GM23338 (cell line): Measurements from ENCODE around the gene LY6G6D. TPM values are rescaled to one million over a fixed set of nuclear protein-coding genes. Genes with fewer than 3 reads are reported as not detected.
A peak's percentile ranks its signal among the peaks of the same experiment; 100 is the strongest.

Experiments
- ATAC-seq: fragments of 200-7000 bp; cut with Tn5 transposase; 3 replicates; pipeline ENCODE4 v1.9.1; 2020
- DNase-seq: peaks from one replicate; pipeline ENCODE4 v3.0.0-alpha.2; 2015; ENCODE audit warnings: low spot score
- H2AFZ ChIP-seq: fragments of 200-600 bp; sonication (generic); 2 replicates; pipeline ENCODE4 v1.8.0; 2016; ENCODE audit warnings: antibody characterized with exemption, mild to moderate bottlenecking, moderate library complexity
- H3F3A ChIP-seq: fragments of 200-600 bp; sonication (generic); replicated peaks from 2 replicates; pipeline ENCODE4 v1.8.0; 2017; ENCODE audit warnings: antibody characterized with exemption, mixed run types, low read depth
- H3K27ac ChIP-seq: fragments of 200-600 bp; sonication (generic); 2 replicates; pipeline ENCODE4 v1.6.1; 2016; ENCODE audit warnings: low read depth
- H3K27me3 ChIP-seq: fragments of 200-600 bp; sonication (generic); 2 replicates; pipeline ENCODE4 v1.8.0; 2016; ENCODE audit warnings: mild to moderate bottlenecking, mixed run types, moderate library complexity; ENCODE audit not compliant: insufficient read depth
- H3K36me3 ChIP-seq: fragments of 200-600 bp; sonication (generic); 2 replicates; pipeline ENCODE4 v1.8.0; 2016; ENCODE audit warnings: mild to moderate bottlenecking; ENCODE audit not compliant: insufficient read depth
- H3K4me1 ChIP-seq: fragments of 200-600 bp; sonication (generic); 2 replicates; pipeline ENCODE4 v1.8.0; 2016; ENCODE audit warnings: mild to moderate bottlenecking, moderate library complexity; ENCODE audit not compliant: insufficient read depth
- H3K4me2 ChIP-seq: fragments of 200-600 bp; sonication (generic); 2 replicates; pipeline ENCODE4 v1.7.1; 2017; ENCODE audit warnings: mixed run types
- H3K4me3 ChIP-seq: fragments of 200-600 bp; sonication (generic); 2 replicates; pipeline ENCODE4 v1.6.1; 2016; ENCODE audit warnings: mixed run types
- H3K79me2 ChIP-seq: fragments of 200-600 bp; sonication (generic); replicated peaks from 2 replicates; pipeline ENCODE4 v1.8.0; 2017; ENCODE audit warnings: mild to moderate bottlenecking; ENCODE audit not compliant: insufficient read depth
- H3K9me2 ChIP-seq: fragments of 200-600 bp; sonication (generic); 2 replicates; pipeline ENCODE4 v1.8.0; 2017; ENCODE audit not compliant: insufficient read depth
- H4K20me1 ChIP-seq: fragments of 200-600 bp; sonication (generic); replicated peaks from 2 replicates; pipeline ENCODE4 v1.8.0; 2017; ENCODE audit warnings: mild to moderate bottlenecking; ENCODE audit not compliant: insufficient read depth
- H3K27ac Mint-ChIP-seq: 2 replicates; pipeline ENCODE4 v1.8.0; 2020; ENCODE audit warnings: inconsistent platforms, mild to moderate bottlenecking, moderate library complexity, mixed read lengths
- H3K27me3 Mint-ChIP-seq: 3 replicates; pipeline ENCODE4 v1.8.0; 2022; ENCODE audit warnings: low read depth, mild to moderate bottlenecking, moderate library complexity, mixed read lengths, inconsistent platforms; ENCODE audit not compliant: insufficient read depth, poor library complexity
- H3K36me3 Mint-ChIP-seq: 3 replicates; pipeline ENCODE4 v1.8.0; 2021; ENCODE audit warnings: low read depth, mild to moderate bottlenecking, inconsistent platforms, moderate library complexity, mixed read lengths
- H3K4me1 Mint-ChIP-seq: 3 replicates; pipeline ENCODE4 v1.8.0; 2020; ENCODE audit warnings: mild to moderate bottlenecking, inconsistent platforms, mixed read lengths
- H3K4me3 Mint-ChIP-seq: 3 replicates; pipeline ENCODE4 v1.8.0; 2021; ENCODE audit warnings: moderate library complexity, mild to moderate bottlenecking, inconsistent platforms, mixed read lengths
- H3K9me3 Mint-ChIP-seq: 3 replicates; pipeline ENCODE4 v1.8.0; 2020; ENCODE audit warnings: moderate library complexity, mild to moderate bottlenecking, inconsistent platforms, mixed read lengths
- CTCF ChIP-seq, 2 experiments: fragments of 200-600 bp in 1 of 2; sonication (generic) in 1 of 2; conservative IDR thresholded peaks; 2 replicates each; pipeline versions ENCODE4 v1.5.1 to v1.6.1; 2016 to 2017; ENCODE audit warnings: antibody characterized with exemption in 2 of 2, low read depth in 2 of 2, mild to moderate bottlenecking in 2 of 2, moderate library complexity in 1 of 2
- ETS1 ChIP-seq: IDR thresholded peaks from 2 replicates; pipeline ENCODE4 v1.6.1; 2016; ENCODE audit warnings: antibody characterized with exemption
- EZH2phosphoT487 ChIP-seq: fragments of 200-600 bp; sonication (generic); IDR thresholded peaks from one replicate; pipeline ENCODE4 v1.8.1; 2018; ENCODE audit warnings: antibody characterized with exemption; ENCODE audit not compliant: unreplicated experiment
- JUNB ChIP-seq: IDR thresholded peaks from one replicate; pipeline ENCODE4 v1.6.1; 2016; ENCODE audit warnings: antibody characterized with exemption; ENCODE audit not compliant: unreplicated experiment
- POLR2AphosphoS5 ChIP-seq: IDR thresholded peaks from 2 replicates; pipeline ENCODE4 v1.6.1; 2016; ENCODE audit warnings: antibody characterized with exemption, low read depth
- ZNF114 ChIP-seq: fragments of 250-450 bp; sonication (Bioruptor Pico); IDR thresholded peaks from 2 replicates; pipeline ENCODE4 v1.5.0; 2020; ENCODE audit warnings: mild to moderate bottlenecking, moderate library complexity
- polyA plus RNA-seq: library from polyadenylated mRNA; unstranded; fragments of >200 nt; fragmentation: Nextera tagmentation; extraction: Ambion mirVana; gene quantifications from 2 replicates; pipeline ENCODE4 v1.2.1, GENCODE V29; 2016
- total RNA-seq: library from RNA; depleted of rRNA; stranded (reverse); fragments of >200 nt; shearing (Covaris generic); gene quantifications from 2 replicates; pipeline ENCODE4 v1.2.3, GENCODE V29; 2014
- TF ChIP-seq, protein P1 (sequence below): IDR thresholded peaks from one replicate; pipeline ENCODE4 v1.6.1; 2018; ENCODE audit warnings: antibody characterized with exemption; ENCODE audit not compliant: unreplicated experiment

LY6G6D gene
- total and polyA plus RNA-seq, 2 experiments from 2014 or later = not detected

- Mint-ChIP-seq H3K9me3 (no peaks in the 10 kb centered on the region; the same call in 2 of the 3 replicates), H3K27me3 (peaks cover 33% of the 10 kb centered on the region), H3K27ac (peak within 1 kb of the TSS; percentile 43), H3K4me3 (peak within 1 kb of the TSS; percentile 92), H3K4me1 (peaks cover 45% of the 10 kb centered on the region), H3K36me3 (peaks cover 39% of the 10 kb centered on the region)
- peaks cover 26% of the 10 kb centered on the region for H3K36me3 ChIP-seq
- H3K4me3 ChIP-seq = peak within 1 kb of the TSS; percentile 96
- no peaks in the 10 kb centered on the region for H3K9me2 ChIP-seq
- peaks cover 55% of the 10 kb centered on the region for H3F3A ChIP-seq
- peaks cover 44% of the 10 kb centered on the region for H3K4me1 ChIP-seq
- H4K20me1 ChIP-seq = peaks cover 11% of the 10 kb centered on the region; the same call in 1 of the 2 replicates
- peak; percentile 90 for DNase-seq
- TF ChIP-seq POLR2AphosphoS5 (peak; percentile 87), JUNB (no peak)
- TF ChIP-seq, protein P1, sequence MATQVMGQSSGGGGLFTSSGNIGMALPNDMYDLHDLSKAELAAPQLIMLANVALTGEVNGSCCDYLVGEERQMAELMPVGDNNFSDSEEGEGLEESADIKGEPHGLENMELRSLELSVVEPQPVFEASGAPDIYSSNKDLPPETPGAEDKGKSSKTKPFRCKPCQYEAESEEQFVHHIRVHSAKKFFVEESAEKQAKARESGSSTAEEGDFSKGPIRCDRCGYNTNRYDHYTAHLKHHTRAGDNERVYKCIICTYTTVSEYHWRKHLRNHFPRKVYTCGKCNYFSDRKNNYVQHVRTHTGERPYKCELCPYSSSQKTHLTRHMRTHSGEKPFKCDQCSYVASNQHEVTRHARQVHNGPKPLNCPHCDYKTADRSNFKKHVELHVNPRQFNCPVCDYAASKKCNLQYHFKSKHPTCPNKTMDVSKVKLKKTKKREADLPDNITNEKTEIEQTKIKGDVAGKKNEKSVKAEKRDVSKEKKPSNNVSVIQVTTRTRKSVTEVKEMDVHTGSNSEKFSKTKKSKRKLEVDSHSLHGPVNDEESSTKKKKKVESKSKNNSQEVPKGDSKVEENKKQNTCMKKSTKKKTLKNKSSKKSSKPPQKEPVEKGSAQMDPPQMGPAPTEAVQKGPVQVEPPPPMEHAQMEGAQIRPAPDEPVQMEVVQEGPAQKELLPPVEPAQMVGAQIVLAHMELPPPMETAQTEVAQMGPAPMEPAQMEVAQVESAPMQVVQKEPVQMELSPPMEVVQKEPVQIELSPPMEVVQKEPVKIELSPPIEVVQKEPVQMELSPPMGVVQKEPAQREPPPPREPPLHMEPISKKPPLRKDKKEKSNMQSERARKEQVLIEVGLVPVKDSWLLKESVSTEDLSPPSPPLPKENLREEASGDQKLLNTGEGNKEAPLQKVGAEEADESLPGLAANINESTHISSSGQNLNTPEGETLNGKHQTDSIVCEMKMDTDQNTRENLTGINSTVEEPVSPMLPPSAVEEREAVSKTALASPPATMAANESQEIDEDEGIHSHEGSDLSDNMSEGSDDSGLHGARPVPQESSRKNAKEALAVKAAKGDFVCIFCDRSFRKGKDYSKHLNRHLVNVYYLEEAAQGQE = no peak
- H2AFZ ChIP-seq = peak within 1 kb of the TSS; percentile 83
- peak; percentile 43 for ATAC-seq
- peak within 1 kb of the TSS; percentile 91 for H3K4me2 ChIP-seq
- no peaks in the 10 kb centered on the region for H3K27me3 ChIP-seq
- peaks cover 27% of the 10 kb centered on the region for H3K79me2 ChIP-seq
- H3K27ac ChIP-seq = peak within 1 kb of the TSS; percentile 58; the same call in 1 of the 2 replicates
Measured at GRCh38 chr6:31736021-31736767, 21.0 kb downstream of the LY6G6D start, which contains the start of gene CLIC1. TSS of gene CLIC1 (minus strand) at chr6:31736530. CDS start at chr6:31736300, 230 bp downstream.

GRCh38 chr6:31736768-31737314 is 21.7 kb downstream of the LY6G6D start:
- peak overlapping the region; percentile 58; the same call in 1 of the 2 replicates for H3K27ac ChIP-seq
- peak overlapping the region; percentile 91 for H3K4me2 ChIP-seq
- Mint-ChIP-seq H3K27me3 (peaks cover 32% of the 10 kb centered on the region), H3K4me1 (peaks cover 45% of the 10 kb centered on the region), H3K4me3 (peak overlapping the region; percentile 92), H3K9me3 (no peaks in the 10 kb centered on the region; the same call in 2 of the 3 replicates), H3K27ac (peak overlapping the region; percentile 43), H3K36me3 (peaks cover 39% of the 10 kb centered on the region)
- peaks cover 20% of the 10 kb centered on the region for H3K36me3 ChIP-seq
- H3K9me2 ChIP-seq = no peaks in the 10 kb centered on the region
- 0 out of 2 replicates have a peak, but pooled peaks cover 11% of the 10 kb centered on the region for H4K20me1 ChIP-seq
- H3K4me1 ChIP-seq = peaks cover 42% of the 10 kb centered on the region
- H2AFZ ChIP-seq = peak overlapping the region; percentile 83
- ATAC-seq (no peak), DNase-seq (no peak)
- peaks cover 48% of the 10 kb centered on the region for H3F3A ChIP-seq
- H3K4me3 ChIP-seq = peak overlapping the region; percentile 96
- peaks cover 27% of the 10 kb centered on the region for H3K79me2 ChIP-seq
- no peaks in the 10 kb centered on the region for H3K27me3 ChIP-seq
- TF ChIP-seq ETS1 (no peak), CTCF (conservative IDR thresholded peaks at IDR 0.05; ENCODE audit: low read depth in 2 of 2) (no peak), EZH2phosphoT487 (no peak), ZNF114 (no peak)
- TF ChIP-seq, protein P1 = no peak
